Measurements from ENCODE around the gene PRUNE2. TPM values are rescaled to one million over a fixed set of nuclear protein-coding genes. Genes with fewer than 3 reads are reported as not detected.

PRUNE2 gene
- total and polyA plus RNA-seq, 2 of the 13 experiments (the other 11 are each of a cell fraction or from before 2014, with no cell fraction given) = 0.02 TPM; not detected in 1

GRCh38 chr9:76681556-76681955, 224.4 kb downstream of the PRUNE2 start (continued):
- no peak for TF ChIP-seq THYN1 (CRISPR knock-in tag; IDR thresholded peaks at IDR 0.05; ENCODE audit: borderline replicate concordance, low read depth)
- TF ChIP-seq, protein P1, sequence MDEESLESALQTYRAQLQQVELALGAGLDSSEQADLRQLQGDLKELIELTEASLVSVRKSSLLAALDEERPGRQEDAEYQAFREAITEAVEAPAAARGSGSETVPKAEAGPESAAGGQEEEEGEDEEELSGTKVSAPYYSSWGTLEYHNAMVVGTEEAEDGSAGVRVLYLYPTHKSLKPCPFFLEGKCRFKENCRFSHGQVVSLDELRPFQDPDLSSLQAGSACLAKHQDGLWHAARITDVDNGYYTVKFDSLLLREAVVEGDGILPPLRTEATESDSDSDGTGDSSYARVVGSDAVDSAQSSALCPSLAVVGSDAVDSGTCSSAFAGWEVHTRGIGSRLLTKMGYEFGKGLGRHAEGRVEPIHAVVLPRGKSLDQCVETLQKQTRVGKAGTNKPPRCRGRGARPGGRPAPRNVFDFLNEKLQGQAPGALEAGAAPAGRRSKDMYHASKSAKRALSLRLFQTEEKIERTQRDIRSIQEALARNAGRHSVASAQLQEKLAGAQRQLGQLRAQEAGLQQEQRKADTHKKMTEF (CRISPR knock-in tag; IDR thresholded peaks at IDR 0.05) = no peak
- TF ChIP-seq GATA4 (IDR thresholded peaks at IDR 0.05; ENCODE audit: borderline replicate concordance, low read depth) = no peak
- TF ChIP-seq NONO (IDR thresholded peaks at IDR 0.05) = no peak
- no peak for TF ChIP-seq NONO (CRISPR knock-in tag; conservative IDR thresholded peaks at IDR 0.05)
- no peak for TF ChIP-seq ZNF782 (CRISPR knock-in tag; IDR thresholded peaks at IDR 0.05; ENCODE audit: borderline replicate concordance)
- TF ChIP-seq ZNF335 (CRISPR knock-in tag; IDR thresholded peaks at IDR 0.05) = no peak
- TF ChIP-seq SYNCRIP (IDR thresholded peaks at IDR 0.05; ENCODE audit: insufficient read depth, low read depth, low read length) = no peak
- TF ChIP-seq, protein P2, sequence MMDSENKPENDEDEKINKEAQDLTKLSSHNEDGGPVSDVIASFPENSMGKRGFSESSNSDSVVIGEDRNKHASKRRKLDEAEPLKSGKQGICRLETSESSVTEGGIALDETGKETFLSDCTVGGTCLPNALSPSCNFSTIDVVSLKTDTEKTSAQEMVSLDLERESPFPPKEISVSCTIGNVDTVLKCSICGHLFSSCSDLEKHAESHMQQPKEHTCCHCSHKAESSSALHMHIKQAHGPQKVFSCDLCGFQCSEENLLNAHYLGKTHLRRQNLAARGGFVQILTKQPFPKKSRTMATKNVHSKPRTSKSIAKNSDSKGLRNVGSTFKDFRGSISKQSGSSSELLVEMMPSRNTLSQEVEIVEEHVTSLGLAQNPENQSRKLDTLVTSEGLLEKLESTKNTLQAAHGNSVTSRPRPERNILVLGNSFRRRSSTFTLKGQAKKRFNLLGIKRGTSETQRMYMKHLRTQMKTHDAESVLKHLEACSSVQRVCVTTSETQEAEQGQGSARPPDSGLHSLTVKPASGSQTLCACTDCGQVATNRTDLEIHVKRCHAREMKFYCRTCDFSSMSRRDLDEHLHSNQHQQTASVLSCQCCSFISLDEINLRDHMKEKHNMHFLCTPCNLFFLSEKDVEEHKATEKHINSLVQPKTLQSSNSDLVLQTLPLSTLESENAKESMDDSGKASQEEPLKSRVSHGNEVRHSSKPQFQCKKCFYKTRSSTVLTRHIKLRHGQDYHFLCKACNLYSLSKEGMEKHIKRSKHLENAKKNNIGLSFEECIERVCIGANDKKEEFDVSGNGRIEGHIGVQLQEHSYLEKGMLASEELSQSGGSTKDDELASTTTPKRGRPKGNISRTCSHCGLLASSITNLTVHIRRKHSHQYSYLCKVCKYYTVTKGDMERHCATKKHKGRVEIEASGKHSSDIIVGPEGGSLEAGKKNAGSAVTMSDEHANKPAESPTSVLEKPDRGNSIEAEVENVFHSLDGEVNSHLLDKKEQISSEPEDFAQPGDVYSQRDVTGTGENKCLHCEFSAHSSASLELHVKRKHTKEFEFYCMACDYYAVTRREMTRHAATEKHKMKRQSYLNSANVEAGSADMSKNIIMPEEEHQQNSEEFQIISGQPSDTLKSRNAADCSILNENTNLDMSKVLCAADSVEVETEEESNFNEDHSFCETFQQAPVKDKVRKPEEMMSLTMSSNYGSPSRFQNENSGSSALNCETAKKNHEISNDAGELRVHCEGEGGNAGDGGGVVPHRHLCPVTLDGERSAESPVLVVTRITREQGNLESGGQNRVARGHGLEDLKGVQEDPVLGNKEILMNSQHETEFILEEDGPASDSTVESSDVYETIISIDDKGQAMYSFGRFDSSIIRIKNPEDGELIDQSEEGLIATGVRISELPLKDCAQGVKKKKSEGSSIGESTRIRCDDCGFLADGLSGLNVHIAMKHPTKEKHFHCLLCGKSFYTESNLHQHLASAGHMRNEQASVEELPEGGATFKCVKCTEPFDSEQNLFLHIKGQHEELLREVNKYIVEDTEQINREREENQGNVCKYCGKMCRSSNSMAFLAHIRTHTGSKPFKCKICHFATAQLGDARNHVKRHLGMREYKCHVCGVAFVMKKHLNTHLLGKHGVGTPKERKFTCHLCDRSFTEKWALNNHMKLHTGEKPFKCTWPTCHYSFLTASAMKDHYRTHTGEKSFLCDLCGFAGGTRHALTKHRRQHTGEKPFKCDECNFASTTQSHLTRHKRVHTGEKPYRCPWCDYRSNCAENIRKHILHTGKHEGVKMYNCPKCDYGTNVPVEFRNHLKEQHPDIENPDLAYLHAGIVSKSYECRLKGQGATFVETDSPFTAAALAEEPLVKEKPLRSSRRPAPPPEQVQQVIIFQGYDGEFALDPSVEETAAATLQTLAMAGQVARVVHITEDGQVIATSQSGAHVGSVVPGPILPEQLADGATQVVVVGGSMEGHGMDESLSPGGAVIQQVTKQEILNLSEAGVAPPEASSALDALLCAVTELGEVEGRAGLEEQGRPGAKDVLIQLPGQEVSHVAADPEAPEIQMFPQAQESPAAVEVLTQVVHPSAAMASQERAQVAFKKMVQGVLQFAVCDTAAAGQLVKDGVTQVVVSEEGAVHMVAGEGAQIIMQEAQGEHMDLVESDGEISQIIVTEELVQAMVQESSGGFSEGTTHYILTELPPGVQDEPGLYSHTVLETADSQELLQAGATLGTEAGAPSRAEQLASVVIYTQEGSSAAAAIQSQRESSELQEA (CRISPR knock-in tag; IDR thresholded peaks at IDR 0.05; ENCODE audit: not compliant biosample characterization) = no peak
- TF ChIP-seq, protein P3, sequence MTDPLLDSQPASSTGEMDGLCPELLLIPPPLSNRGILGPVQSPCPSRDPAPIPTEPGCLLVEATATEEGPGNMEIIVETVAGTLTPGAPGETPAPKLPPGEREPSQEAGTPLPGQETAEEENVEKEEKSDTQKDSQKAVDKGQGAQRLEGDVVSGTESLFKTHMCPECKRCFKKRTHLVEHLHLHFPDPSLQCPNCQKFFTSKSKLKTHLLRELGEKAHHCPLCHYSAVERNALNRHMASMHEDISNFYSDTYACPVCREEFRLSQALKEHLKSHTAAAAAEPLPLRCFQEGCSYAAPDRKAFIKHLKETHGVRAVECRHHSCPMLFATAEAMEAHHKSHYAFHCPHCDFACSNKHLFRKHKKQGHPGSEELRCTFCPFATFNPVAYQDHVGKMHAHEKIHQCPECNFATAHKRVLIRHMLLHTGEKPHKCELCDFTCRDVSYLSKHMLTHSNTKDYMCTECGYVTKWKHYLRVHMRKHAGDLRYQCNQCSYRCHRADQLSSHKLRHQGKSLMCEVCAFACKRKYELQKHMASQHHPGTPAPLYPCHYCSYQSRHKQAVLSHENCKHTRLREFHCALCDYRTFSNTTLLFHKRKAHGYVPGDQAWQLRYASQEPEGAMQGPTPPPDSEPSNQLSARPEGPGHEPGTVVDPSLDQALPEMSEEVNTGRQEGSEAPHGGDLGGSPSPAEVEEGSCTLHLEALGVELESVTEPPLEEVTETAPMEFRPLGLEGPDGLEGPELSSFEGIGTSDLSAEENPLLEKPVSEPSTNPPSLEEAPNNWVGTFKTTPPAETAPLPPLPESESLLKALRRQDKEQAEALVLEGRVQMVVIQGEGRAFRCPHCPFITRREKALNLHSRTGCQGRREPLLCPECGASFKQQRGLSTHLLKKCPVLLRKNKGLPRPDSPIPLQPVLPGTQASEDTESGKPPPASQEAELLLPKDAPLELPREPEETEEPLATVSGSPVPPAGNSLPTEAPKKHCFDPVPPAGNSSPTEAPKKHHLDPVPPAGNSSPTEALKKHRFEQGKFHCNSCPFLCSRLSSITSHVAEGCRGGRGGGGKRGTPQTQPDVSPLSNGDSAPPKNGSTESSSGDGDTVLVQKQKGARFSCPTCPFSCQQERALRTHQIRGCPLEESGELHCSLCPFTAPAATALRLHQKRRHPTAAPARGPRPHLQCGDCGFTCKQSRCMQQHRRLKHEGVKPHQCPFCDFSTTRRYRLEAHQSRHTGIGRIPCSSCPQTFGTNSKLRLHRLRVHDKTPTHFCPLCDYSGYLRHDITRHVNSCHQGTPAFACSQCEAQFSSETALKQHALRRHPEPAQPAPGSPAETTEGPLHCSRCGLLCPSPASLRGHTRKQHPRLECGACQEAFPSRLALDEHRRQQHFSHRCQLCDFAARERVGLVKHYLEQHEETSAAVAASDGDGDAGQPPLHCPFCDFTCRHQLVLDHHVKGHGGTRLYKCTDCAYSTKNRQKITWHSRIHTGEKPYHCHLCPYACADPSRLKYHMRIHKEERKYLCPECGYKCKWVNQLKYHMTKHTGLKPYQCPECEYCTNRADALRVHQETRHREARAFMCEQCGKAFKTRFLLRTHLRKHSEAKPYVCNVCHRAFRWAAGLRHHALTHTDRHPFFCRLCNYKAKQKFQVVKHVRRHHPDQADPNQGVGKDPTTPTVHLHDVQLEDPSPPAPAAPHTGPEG (CRISPR knock-in tag; IDR thresholded peaks at IDR 0.05) = no peak

Data from HepG2 (cell line).